Thymus (tissue), 11 donors: ENCODE data around the gene PHF2. TPM values are rescaled to one million over a fixed set of nuclear protein-coding genes. Genes with fewer than 3 reads are reported as not detected.

Experiments used
- DNase-seq, 9 donors: peaks; one replicate each; pipeline ENCODE4 v3.0.0-alpha.2; 2013; ENCODE audit warnings: low spot score in 9 of 9, low read depth in 6 of 9, missing footprints in 1 of 9
- H3K27ac ChIP-seq, 2 donors: one replicate each; pipeline ENCODE4 v1.5.1; 2013; ENCODE audit warnings: control low read depth in 1 of 2, low read depth in 1 of 2, low read length in 1 of 2, mild to moderate bottlenecking in 1 of 2, moderate library complexity in 1 of 2
- H3K27me3 ChIP-seq, 2 donors: one replicate each; pipeline ENCODE4 v1.5.1; 2013; ENCODE audit warnings: low read length in 1 of 2; ENCODE audit not compliant: control insufficient read depth in 2 of 2, insufficient read depth in 1 of 2
- H3K36me3 ChIP-seq, 2 donors: one replicate each; pipeline ENCODE4 v1.5.1; 2013; ENCODE audit warnings: low read length in 1 of 2, mild to moderate bottlenecking in 1 of 2, moderate library complexity in 1 of 2; ENCODE audit not compliant: control insufficient read depth in 2 of 2, insufficient read depth in 2 of 2
- H3K4me1 ChIP-seq, 2 donors: one replicate each; pipeline ENCODE4 v1.5.1; 2013; ENCODE audit warnings: low read length in 2 of 2; ENCODE audit not compliant: control insufficient read depth in 2 of 2, insufficient read depth in 2 of 2
- H3K4me3 ChIP-seq, 2 donors: one replicate each; pipeline ENCODE4 v1.5.1; 2013; ENCODE audit warnings: low read length in 2 of 2, control low read depth in 1 of 2, mild to moderate bottlenecking in 1 of 2
- H3K9me3 ChIP-seq, 2 donors: one replicate each; pipeline ENCODE4 v1.5.1; 2013; ENCODE audit warnings: low read length in 1 of 2, mild to moderate bottlenecking in 1 of 2; ENCODE audit not compliant: control insufficient read depth in 2 of 2, insufficient read depth in 1 of 2
- WGBS: extraction: QIAGEN DNeasy Blood & Tissue Kit; methylation state at CpG from one replicate; pipeline ENCODE4 v1.1.7; 2013; 5-methylcytosine and 5-hydroxymethylcytosine counted together
- polyA plus RNA-seq: library from polyadenylated mRNA; stranded (reverse); fragments of 200-250 nt; gene quantifications from one replicate; pipeline ENCODE4 v1.2.3, GENCODE V29; 2013
- total RNA-seq: library from RNA; stranded (reverse); fragments of 120-200 nt; gene quantifications from one replicate; pipeline ENCODE4 v1.2.4, GENCODE V29; 2013
- donor health status: healthy.

PHF2 gene
- total and polyA plus RNA-seq, 2 donors = 13.6 to 26.8 TPM

- no peaks in the 10 kb centered on the region for H3K4me1 ChIP-seq
- no peak for DNase-seq
- H3K9me3 ChIP-seq = no peaks in the 10 kb centered on the region
- no peak overlapping the region for H3K4me3 ChIP-seq
- no peak overlapping the region for H3K27ac ChIP-seq
- H3K27me3 ChIP-seq = no peaks in the 10 kb centered on the region
- H3K36me3 ChIP-seq = peaks cover 43 to 70% of the 10 kb centered on the region in 2 donors
- 99% methylated on average over 5 of the region's 5 CpGs for WGBS
These were observed 84.1 kb downstream of the PHF2 start for GRCh38 chr9:93660352-93661046.

- WGBS = 98% methylated on average over 1 of the region's 1 CpG
These were observed 85.2 kb downstream of the PHF2 start for GRCh38 chr9:93661591-93661990.

GRCh38 chr9:93662016-93662638 lies 85.7 kb downstream of the PHF2 start:
- Histone ChIP-seq H3K9me3 (no peaks in the 10 kb centered on the region), H3K4me3 (no peak overlapping the region), H3K36me3 (peaks cover 41 to 66% of the 10 kb centered on the region in 2 donors), H3K27me3 (no peaks in the 10 kb centered on the region), H3K4me1 (no peaks in the 10 kb centered on the region), H3K27ac (no peak overlapping the region)
- WGBS = 80% methylated on average over 4 of the region's 4 CpGs
- DNase-seq = no peak

More at GRCh38 chr9:93661591-93661990, 85.2 kb downstream of the PHF2 start:
- Histone ChIP-seq H3K9me3 (no peaks in the 10 kb centered on the region), H3K36me3 (peaks cover 42 to 65% of the 10 kb centered on the region in 2 donors), H3K27me3 (no peaks in the 10 kb centered on the region), H3K4me3 (no peak overlapping the region), H3K27ac (no peak overlapping the region), H3K4me1 (no peaks in the 10 kb centered on the region)
- no peak for DNase-seq

- no peaks in the 10 kb centered on the region for H3K9me3 ChIP-seq
- H3K27ac ChIP-seq = no peak overlapping the region
- H3K4me1 ChIP-seq = no peaks in the 10 kb centered on the region
- DNase-seq = no peak
- H3K36me3 ChIP-seq = peaks cover 41 to 65% of the 10 kb centered on the region in 2 donors
- no peaks in the 10 kb centered on the region for H3K27me3 ChIP-seq
- WGBS = 97% methylated on average over 9 of the region's 9 CpGs
- H3K4me3 ChIP-seq = no peak overlapping the region
These were observed 86.7 kb downstream of the PHF2 start for GRCh38 chr9:93662952-93663572.

- Histone ChIP-seq H3K27ac (no peak overlapping the region), H3K36me3 (peaks cover 38 to 62% of the 10 kb centered on the region in 2 donors), H3K27me3 (no peaks in the 10 kb centered on the region), H3K4me1 (no peaks in the 10 kb centered on the region), H3K4me3 (no peak overlapping the region), H3K9me3 (no peaks in the 10 kb centered on the region)
- WGBS = 98% methylated on average over 16 of the region's 16 CpGs
- DNase-seq = no peak
These were observed 87.6 kb downstream of the PHF2 start for GRCh38 chr9:93663877-93664548.

- DNase-seq = no peak
- Histone ChIP-seq H3K9me3 (no peaks in the 10 kb centered on the region), H3K36me3 (peaks cover 34 to 59% of the 10 kb centered on the region in 2 donors), H3K27ac (no peak overlapping the region), H3K27me3 (no peaks in the 10 kb centered on the region), H3K4me1 (no peaks in the 10 kb centered on the region), H3K4me3 (no peak overlapping the region)
- WGBS = 97% methylated on average over 15 of the region's 15 CpGs
These were observed 88.3 kb downstream of the PHF2 start for GRCh38 chr9:93664549-93665120.

GRCh38 chr9:93665128-93665636 lies 88.8 kb downstream of the PHF2 start:
- 98% methylated on average over 9 of the region's 9 CpGs for WGBS
- H3K36me3 ChIP-seq = peaks cover 30 to 56% of the 10 kb centered on the region in 2 donors
- no peak overlapping the region for H3K27ac ChIP-seq
- no peak for DNase-seq
- peaks cover 0 to 2% of the 10 kb centered on the region in 2 donors for H3K9me3 ChIP-seq
- no peaks in the 10 kb centered on the region for H3K27me3 ChIP-seq
- H3K4me1 ChIP-seq = no peaks in the 10 kb centered on the region
- no peak overlapping the region for H3K4me3 ChIP-seq

- 96% methylated on average over 27 of the region's 27 CpGs for WGBS
- Histone ChIP-seq H3K27me3 (no peaks in the 10 kb centered on the region), H3K27ac (no peak overlapping the region), H3K4me3 (no peak overlapping the region), H3K36me3 (peaks cover 27 to 56% of the 10 kb centered on the region in 2 donors), H3K4me1 (no peaks in the 10 kb centered on the region), H3K9me3 (peaks cover 0 to 8% of the 10 kb centered on the region in 2 donors)
- DNase-seq = no peak
These were observed 89.5 kb downstream of the PHF2 start for GRCh38 chr9:93665637-93666438.
